ENCODE data around the gene SGPL1.

SGPL1 gene

GRCh38 chr10:70795613-70796012 lies 20.1 kb upstream of the SGPL1 start:
- H3K4me3 ChIP-seq (ENCODE audit: low read depth in 1 of 2, low read length in 1 of 2): no peak overlapping the region
- H3K27me3 ChIP-seq: peaks cover 22% of the 10 kb centered on the region
- H3K9me3 ChIP-seq: no peaks in the 10 kb centered on the region
- no peak overlapping the region for H3K27ac ChIP-seq
- no peaks in the 10 kb centered on the region for H3K4me1 ChIP-seq (ENCODE audit: control insufficient read depth in 1 of 2, insufficient read depth in 1 of 2, low read depth in 1 of 2, low read length in 1 of 2)
- TF ChIP-seq, protein P1, sequence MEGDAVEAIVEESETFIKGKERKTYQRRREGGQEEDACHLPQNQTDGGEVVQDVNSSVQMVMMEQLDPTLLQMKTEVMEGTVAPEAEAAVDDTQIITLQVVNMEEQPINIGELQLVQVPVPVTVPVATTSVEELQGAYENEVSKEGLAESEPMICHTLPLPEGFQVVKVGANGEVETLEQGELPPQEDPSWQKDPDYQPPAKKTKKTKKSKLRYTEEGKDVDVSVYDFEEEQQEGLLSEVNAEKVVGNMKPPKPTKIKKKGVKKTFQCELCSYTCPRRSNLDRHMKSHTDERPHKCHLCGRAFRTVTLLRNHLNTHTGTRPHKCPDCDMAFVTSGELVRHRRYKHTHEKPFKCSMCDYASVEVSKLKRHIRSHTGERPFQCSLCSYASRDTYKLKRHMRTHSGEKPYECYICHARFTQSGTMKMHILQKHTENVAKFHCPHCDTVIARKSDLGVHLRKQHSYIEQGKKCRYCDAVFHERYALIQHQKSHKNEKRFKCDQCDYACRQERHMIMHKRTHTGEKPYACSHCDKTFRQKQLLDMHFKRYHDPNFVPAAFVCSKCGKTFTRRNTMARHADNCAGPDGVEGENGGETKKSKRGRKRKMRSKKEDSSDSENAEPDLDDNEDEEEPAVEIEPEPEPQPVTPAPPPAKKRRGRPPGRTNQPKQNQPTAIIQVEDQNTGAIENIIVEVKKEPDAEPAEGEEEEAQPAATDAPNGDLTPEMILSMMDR (IDR thresholded peaks at IDR 0.05): no peak
- no peaks in the 10 kb centered on the region for H3K36me3 ChIP-seq

DNA sequence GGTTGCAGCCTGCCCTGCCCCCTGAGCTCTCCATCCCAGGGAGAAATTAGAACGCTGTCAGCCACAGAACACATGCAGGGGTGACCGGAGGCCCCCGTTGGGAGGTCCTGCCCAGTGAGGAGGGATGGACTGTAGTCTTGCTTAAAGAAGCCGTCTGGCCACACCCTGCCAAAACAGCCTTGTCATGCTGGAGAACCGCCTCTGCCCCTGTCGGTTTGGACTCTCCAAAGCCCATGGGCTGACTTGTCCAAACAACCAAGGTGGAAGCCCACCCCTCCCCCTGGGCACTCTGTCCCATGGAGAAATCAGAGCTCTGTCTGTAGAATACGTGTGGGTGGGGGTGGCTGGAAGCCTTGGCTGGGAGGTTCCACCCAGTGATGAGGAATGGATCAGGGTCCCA lies 17.9 kb upstream of the SGPL1 start:
- Histone ChIP-seq H3K4me3 (ENCODE audit: low read depth in 1 of 2, low read length in 1 of 2) (no peak overlapping the region), H3K4me1 (ENCODE audit: control insufficient read depth in 1 of 2, insufficient read depth in 1 of 2, low read depth in 1 of 2, low read length in 1 of 2) (no peaks in the 10 kb centered on the region), H3K27me3 (peaks cover 22% of the 10 kb centered on the region), H3K27ac (no peak overlapping the region), H3K9me3 (no peaks in the 10 kb centered on the region), H3K36me3 (no peaks in the 10 kb centered on the region)
- TF ChIP-seq, protein P1 (IDR thresholded peaks at IDR 0.05): no peak

DNA sequence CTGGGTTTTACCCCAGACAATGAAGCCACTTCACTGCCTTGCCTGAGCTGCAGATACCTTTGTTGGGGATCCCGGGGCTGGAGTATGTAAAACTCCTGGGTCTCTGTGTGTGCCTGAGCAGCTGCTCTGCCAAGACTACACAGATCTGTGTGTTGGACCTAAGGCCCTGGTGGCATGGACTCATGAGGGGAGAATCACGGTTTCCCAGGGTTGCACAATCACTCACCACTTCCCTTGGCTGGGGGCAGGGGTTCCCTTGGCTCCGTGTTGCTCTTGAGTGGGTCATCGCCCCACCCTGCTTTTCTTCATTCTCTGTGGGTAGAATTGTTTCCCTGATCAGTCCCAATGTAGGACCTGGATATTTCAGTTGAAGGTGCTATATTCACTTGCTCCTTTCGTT lies 16.6 kb upstream of the SGPL1 start:
- H3K27ac ChIP-seq: no peak overlapping the region

GRCh38 chr10:70801854-70802253 lies 13.9 kb upstream of the SGPL1 start:
- no peaks in the 10 kb centered on the region for H3K4me1 ChIP-seq (ENCODE audit: control insufficient read depth in 1 of 2, insufficient read depth in 1 of 2, low read depth in 1 of 2, low read length in 1 of 2)
- H3K27ac ChIP-seq: no peak overlapping the region
- peaks cover 26% of the 10 kb centered on the region for H3K27me3 ChIP-seq
- no peaks in the 10 kb centered on the region for H3K36me3 ChIP-seq
- H3K9me3 ChIP-seq: no peaks in the 10 kb centered on the region
- no peak overlapping the region for H3K4me3 ChIP-seq (ENCODE audit: low read depth in 1 of 2, low read length in 1 of 2)
- TF ChIP-seq, protein P1 (IDR thresholded peaks at IDR 0.05): no peak

More for the DNA sequence above, 16.6 kb upstream of the SGPL1 start:
- TF ChIP-seq, protein P1 (IDR thresholded peaks at IDR 0.05): no peak
- H3K27me3 ChIP-seq: peaks cover 22% of the 10 kb centered on the region
- no peak overlapping the region for H3K4me3 ChIP-seq (ENCODE audit: low read depth in 1 of 2, low read length in 1 of 2)
- no peaks in the 10 kb centered on the region for H3K4me1 ChIP-seq (ENCODE audit: control insufficient read depth in 1 of 2, insufficient read depth in 1 of 2, low read depth in 1 of 2, low read length in 1 of 2)
- no peaks in the 10 kb centered on the region for H3K9me3 ChIP-seq
- no peaks in the 10 kb centered on the region for H3K36me3 ChIP-seq

DNA sequence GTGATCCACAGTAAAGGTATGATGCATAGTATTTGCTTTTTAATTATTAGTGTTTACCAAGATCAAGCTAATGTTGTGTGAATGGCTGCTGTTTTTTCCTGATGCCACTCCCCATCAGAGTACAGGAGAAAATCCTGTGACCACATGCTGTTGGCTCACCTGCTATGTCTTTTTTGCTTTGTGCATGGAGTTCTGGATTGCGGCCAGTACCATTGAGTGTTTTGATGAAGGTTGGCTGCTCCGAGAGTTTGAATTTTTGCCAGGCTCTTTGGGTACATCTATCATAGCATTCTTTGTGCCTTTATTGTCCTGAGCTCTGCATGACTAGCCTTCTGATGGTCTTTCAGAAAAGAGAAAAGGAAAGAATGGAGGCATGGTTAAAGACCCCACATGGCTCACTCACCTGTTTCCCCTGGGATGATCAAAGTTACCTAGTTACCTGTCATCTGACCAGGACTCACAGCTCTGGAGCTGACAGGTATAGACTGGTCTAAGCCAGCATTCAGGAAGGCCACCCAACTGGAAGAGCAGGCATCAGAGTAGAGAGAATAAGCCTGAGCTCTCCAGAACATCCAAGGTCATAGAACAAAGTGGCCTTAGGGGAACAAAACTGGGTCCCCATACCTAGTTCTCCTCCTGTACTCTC lies 11.8 kb upstream of the SGPL1 start:
- Histone ChIP-seq H3K27ac (no peak overlapping the region), H3K36me3 (no peaks in the 10 kb centered on the region), H3K4me1 (ENCODE audit: control insufficient read depth in 1 of 2, insufficient read depth in 1 of 2, low read depth in 1 of 2, low read length in 1 of 2) (no peaks in the 10 kb centered on the region), H3K4me3 (ENCODE audit: low read depth in 1 of 2, low read length in 1 of 2) (no peak overlapping the region), H3K27me3 (peaks cover 23% of the 10 kb centered on the region), H3K9me3 (no peaks in the 10 kb centered on the region)
- TF ChIP-seq, protein P1 (IDR thresholded peaks at IDR 0.05): no peak
